Natural killer cell treated with Interleukin-12 subunit alpha and Interleukin-12 subunit beta and Interleukin-15 and Interleukin-18, amount 100 ng/mL, for 72 hours (primary cell): ENCODE data around the gene SIL1. TPM values are rescaled to one million over a fixed set of nuclear protein-coding genes. Genes with fewer than 3 reads are reported as not detected.
"Not testable (repeated sequence)": the region's sequence is repeated elsewhere in the genome, so short reads cannot be mapped to it uniquely, and the experiment has no call there.

Experiments
- ATAC-seq, 2 donors: fragments of 150-1000 bp; cut with Tn5 transposase in 1 of 2; sonication (Bioruptor Pico), chemical (Tn5 transposase) in 1 of 2; 2 replicates each; pipeline ENCODE4 v1.10.0; 2021
- DNase-seq: peaks from one replicate; pipeline ENCODE4 v3.0.0; 2022; ENCODE audit warnings: low spot score
- H3K27ac Mint-ChIP-seq, 2 donors: 1 replicate in 1 of 2; 2 replicates in 1 of 2; pipeline ENCODE4 v1.8.0; 2022; ENCODE audit warnings: mixed read lengths in 2 of 2, mild to moderate bottlenecking in 1 of 2, moderate library complexity in 1 of 2
- H3K27me3 Mint-ChIP-seq, 2 donors: 1 replicate in 1 of 2; 2 replicates in 1 of 2; pipeline ENCODE4 v1.8.0; 2022; ENCODE audit warnings: mixed read lengths in 2 of 2
- H3K36me3 Mint-ChIP-seq: one replicate; pipeline ENCODE4 v1.8.0; 2022; ENCODE audit warnings: mixed read lengths
- H3K4me1 Mint-ChIP-seq, 2 donors: 1 replicate in 1 of 2; 2 replicates in 1 of 2; pipeline ENCODE4 v1.8.0; 2022; ENCODE audit warnings: low read depth in 2 of 2, mixed read lengths in 2 of 2, mild to moderate bottlenecking in 1 of 2
- H3K4me3 Mint-ChIP-seq: one replicate; pipeline ENCODE4 v1.8.0; 2022; ENCODE audit warnings: mixed read lengths
- H3K9me3 Mint-ChIP-seq: 2 replicates; pipeline ENCODE4 v1.8.0; 2022; ENCODE audit warnings: mixed read lengths
- total RNA-seq, 2 donors: library from RNA; stranded (reverse); gene quantifications; one replicate each; pipeline ENCODE4 v1.2.3, GENCODE V29; 2022

Gene SIL1
- total RNA-seq, 2 donors from 2014 or later = 33.1 to 34.6 TPM

GRCh38 chr5:139040081-139040480 is 158.1 kb downstream of the SIL1 start:
- Mint-ChIP-seq H3K36me3 (peaks cover 15% of the 10 kb centered on the region), H3K27me3 (no peaks in the 10 kb centered on the region)

DNA sequence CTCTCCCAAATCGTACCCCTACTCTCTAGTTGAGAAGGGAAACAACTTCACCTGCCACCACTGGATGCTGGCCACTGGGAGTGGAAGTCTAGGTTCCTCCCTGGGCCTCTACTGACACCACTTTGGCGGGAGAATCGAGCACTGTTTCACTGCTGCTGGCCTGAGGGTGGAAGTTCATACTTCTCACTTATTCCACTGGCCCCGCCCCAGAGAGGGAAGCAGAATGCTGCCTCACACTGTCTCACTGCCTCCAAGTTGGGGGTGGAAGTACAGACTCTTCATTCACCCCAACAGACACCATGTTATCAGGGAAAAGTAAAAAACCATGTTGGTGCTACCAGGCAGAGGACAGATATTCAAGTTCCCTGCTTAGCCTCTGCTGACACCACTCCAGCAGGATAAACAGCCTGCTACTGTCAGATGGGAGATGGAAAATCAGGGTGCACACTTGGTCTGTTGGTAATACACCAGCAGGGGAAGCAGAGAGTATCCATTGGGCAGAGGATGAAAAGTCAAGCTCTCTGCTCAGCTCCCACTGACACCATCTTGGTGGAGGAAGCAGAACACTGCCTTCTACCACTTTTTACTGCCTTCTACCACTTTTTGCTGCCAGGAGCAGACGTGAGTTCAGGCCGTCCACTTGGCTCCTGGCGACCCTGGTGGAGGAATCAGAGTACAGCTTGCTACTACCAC is 159.4 kb downstream of the SIL1 start:
- Mint-ChIP-seq H3K27me3 (no peaks in the 10 kb centered on the region), H3K9me3 (no peaks in the 10 kb centered on the region), H3K4me3 (no peak overlapping the region), H3K27ac (no peak overlapping the region), H3K4me1 (peaks cover 0 to 10% of the 10 kb centered on the region in 2 donors), H3K36me3 (peaks cover 15% of the 10 kb centered on the region)
- peak in 1 of 2 donors; percentile 6 for ATAC-seq
- no peak for DNase-seq

More at GRCh38 chr5:139040081-139040480, 158.1 kb downstream of the SIL1 start:
- peaks cover 0 to 10% of the 10 kb centered on the region in 2 donors for H3K4me1 Mint-ChIP-seq
- DNase-seq = no peak
- no peaks in the 10 kb centered on the region for H3K9me3 Mint-ChIP-seq
- H3K27ac Mint-ChIP-seq = no peak overlapping the region
- H3K4me3 Mint-ChIP-seq = no peak overlapping the region
- ATAC-seq = no peak

- peak in 1 of 2 donors; percentile 51 for ATAC-seq
- H3K36me3 Mint-ChIP-seq = peaks cover 24% of the 10 kb centered on the region
- H3K27ac Mint-ChIP-seq = no peak overlapping the region
Measured at GRCh38 chr5:139037732-139038131, 160.4 kb downstream of the SIL1 start.

GRCh38 chr5:139036332-139036731 is 161.8 kb downstream of the SIL1 start:
- H3K27me3 Mint-ChIP-seq, DNase-seq, H3K27ac Mint-ChIP-seq, H3K9me3 Mint-ChIP-seq, H3K4me1 Mint-ChIP-seq, H3K4me3 Mint-ChIP-seq, ATAC-seq: not testable (repeated sequence)
- peaks cover 24% of the 10 kb centered on the region for H3K36me3 Mint-ChIP-seq

More at GRCh38 chr5:139037732-139038131, 160.4 kb downstream of the SIL1 start:
- no peak overlapping the region for H3K4me3 Mint-ChIP-seq
- no peaks in the 10 kb centered on the region for H3K9me3 Mint-ChIP-seq
- no peak for DNase-seq
- H3K27me3 Mint-ChIP-seq = no peaks in the 10 kb centered on the region
- peaks cover 0 to 10% of the 10 kb centered on the region in 2 donors for H3K4me1 Mint-ChIP-seq

DNA sequence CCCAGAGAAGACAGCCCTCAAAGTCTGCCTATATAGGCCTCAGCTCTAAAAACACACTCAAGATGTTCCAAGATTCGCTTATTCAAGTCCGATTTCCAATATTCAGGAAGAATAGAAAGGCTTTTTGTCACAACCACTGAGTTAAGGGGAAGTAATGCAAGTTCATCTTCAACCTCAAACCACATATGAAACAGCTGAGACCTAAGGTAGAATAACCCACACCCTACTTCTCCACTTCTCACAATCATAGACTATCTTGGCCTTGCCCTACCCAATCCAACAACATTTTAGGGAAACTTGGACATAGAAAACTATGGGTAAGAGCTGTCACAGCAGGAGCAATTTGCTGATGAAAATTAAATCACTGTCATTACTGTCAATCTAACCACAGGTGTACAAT is 171.0 kb downstream of the SIL1 start:
- H3K36me3 Mint-ChIP-seq = no peaks in the 10 kb centered on the region
- no peak overlapping the region for H3K4me3 Mint-ChIP-seq
- DNase-seq (no peak), ATAC-seq (no peak)
- peaks cover 6 to 7% of the 10 kb centered on the region in 2 donors for H3K4me1 Mint-ChIP-seq
- no peak overlapping the region for H3K27ac Mint-ChIP-seq
- H3K9me3 Mint-ChIP-seq = no peaks in the 10 kb centered on the region
- no peaks in the 10 kb centered on the region for H3K27me3 Mint-ChIP-seq

DNA sequence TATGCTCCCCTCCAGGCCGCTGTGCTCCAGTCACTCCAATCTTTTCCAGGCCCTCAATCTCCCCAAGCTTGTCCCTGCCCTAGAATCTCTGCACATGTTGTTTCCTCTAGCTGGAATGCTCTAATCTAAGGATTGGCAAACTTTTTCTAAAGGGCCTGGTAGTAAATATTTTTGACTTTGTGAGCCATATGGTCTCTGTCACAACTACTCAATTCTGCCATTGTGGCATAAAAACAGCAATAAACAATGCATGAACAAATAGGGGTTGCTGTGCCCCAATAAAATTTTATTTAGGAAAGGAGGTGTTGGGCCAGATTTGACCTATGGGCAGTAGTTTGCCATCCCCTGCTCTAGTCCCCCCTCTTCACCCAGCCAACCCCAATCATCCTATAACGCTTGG is 172.5 kb downstream of the SIL1 start:
- H3K4me3 Mint-ChIP-seq = no peak overlapping the region
- DNase-seq (no peak), ATAC-seq (no peak)
- H3K4me1 Mint-ChIP-seq = peaks cover 6 to 7% of the 10 kb centered on the region in 2 donors
- H3K27ac Mint-ChIP-seq = no peak overlapping the region
- no peaks in the 10 kb centered on the region for H3K27me3 Mint-ChIP-seq
- H3K9me3 Mint-ChIP-seq = no peaks in the 10 kb centered on the region
- H3K36me3 Mint-ChIP-seq = no peaks in the 10 kb centered on the region

GRCh38 chr5:139023286-139023685 is 174.9 kb downstream of the SIL1 start:
- DNase-seq = no peak
- H3K4me3 Mint-ChIP-seq = no peak overlapping the region
- H3K27ac Mint-ChIP-seq = no peak overlapping the region
- no peaks in the 10 kb centered on the region for H3K27me3 Mint-ChIP-seq
- ATAC-seq = no peak
- H3K9me3 Mint-ChIP-seq = no peaks in the 10 kb centered on the region
- H3K36me3 Mint-ChIP-seq = no peaks in the 10 kb centered on the region
- H3K4me1 Mint-ChIP-seq = peaks cover 6 to 7% of the 10 kb centered on the region in 2 donors

DNA sequence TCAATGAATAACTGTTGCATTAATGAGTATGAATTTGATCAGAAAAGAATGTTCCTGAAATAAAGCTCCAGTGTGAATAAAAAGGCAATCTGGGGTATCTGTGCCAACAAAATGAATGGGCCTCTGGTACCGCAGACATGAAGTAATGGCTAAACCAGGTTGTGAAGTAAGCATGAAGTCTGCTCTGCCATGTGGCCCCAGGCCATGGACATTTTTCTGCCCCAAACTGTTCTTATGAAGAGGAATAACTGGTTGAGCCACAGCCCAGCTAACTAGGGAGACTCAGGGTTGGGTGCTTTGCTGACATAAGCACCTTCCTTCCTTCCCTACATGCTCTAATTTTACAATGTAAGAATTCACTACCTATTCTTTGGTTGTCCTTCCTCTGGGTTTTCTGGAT is 175.6 kb downstream of the SIL1 start:
- H3K36me3 Mint-ChIP-seq = no peaks in the 10 kb centered on the region

DNA sequence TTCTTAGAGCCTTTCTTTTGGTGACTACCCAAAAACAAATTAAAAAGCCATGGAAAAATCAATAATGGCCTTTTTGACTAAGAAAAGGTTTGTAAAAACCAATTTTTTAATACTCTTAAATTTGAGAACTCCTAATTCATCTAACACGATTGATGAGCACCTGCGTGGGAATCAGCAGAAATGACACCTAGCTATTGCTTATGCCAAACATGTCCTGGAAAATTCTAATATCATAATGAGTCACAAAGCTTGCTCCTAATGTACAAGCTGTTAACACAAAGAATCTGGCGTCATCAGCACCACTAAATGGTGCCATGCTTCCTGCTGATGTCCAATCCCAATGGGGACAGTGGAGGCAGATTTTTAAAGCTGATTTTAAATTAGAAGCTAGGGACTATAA is 176.8 kb downstream of the SIL1 start:
- H3K9me3 Mint-ChIP-seq = no peaks in the 10 kb centered on the region
- no peaks in the 10 kb centered on the region for H3K4me1 Mint-ChIP-seq
- no peaks in the 10 kb centered on the region for H3K27me3 Mint-ChIP-seq
- ATAC-seq (no peak), DNase-seq (no peak)
- no peak overlapping the region for H3K27ac Mint-ChIP-seq
- H3K36me3 Mint-ChIP-seq = peaks cover 1% of the 10 kb centered on the region
- H3K4me3 Mint-ChIP-seq = no peak overlapping the region

More for the DNA sequence above, 175.6 kb downstream of the SIL1 start:
- ATAC-seq = no peak
- no peak for DNase-seq
- H3K4me1 Mint-ChIP-seq = peaks cover 1 to 3% of the 10 kb centered on the region in 2 donors
- H3K27me3 Mint-ChIP-seq = no peaks in the 10 kb centered on the region
- H3K4me3 Mint-ChIP-seq = no peak overlapping the region
- H3K27ac Mint-ChIP-seq = no peak overlapping the region
- no peaks in the 10 kb centered on the region for H3K9me3 Mint-ChIP-seq

DNA sequence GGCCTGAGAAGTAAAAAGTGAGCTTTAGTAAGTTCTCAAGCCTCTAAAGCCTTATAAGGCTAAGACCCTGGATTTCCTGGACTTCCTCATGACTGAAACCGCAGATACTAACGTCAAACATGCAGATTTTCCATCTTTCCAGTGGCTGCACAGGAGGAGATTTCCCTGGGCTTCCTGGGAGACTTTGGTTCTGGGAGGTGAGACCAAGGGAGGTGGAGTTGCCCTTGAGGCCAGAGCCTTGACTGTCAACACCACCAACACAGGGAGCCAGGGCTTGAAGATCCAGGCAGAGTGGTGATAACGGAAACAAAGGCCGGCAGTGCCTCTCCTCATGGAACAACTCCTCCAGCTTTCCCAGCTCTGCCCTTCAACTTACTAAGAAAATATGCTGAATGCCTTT is 178.3 kb downstream of the SIL1 start:
- H3K27me3 Mint-ChIP-seq = no peaks in the 10 kb centered on the region
- no peaks in the 10 kb centered on the region for H3K9me3 Mint-ChIP-seq
- DNase-seq (no peak), ATAC-seq (no peak)
- H3K36me3 Mint-ChIP-seq = peaks cover 6% of the 10 kb centered on the region
- no peak overlapping the region for H3K27ac Mint-ChIP-seq
- no peaks in the 10 kb centered on the region for H3K4me1 Mint-ChIP-seq
- no peak overlapping the region for H3K4me3 Mint-ChIP-seq

DNA sequence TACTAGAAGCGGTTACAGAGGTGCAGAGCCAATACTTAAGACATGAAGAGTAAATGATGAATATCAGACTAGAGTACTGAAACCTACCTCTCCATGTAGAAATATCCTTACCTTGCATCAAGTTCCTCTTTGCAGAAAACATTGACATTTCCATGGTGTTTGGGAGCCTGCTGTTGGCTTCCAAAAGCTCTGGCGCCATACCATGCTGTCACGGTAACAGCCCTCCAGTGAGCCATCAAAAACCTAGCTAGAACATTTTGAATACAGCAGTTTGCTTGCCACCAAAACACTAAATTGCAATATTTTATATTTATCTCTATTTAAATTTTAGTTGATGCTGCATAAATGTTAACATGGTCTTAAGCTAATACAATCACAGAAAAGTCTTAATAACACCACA is 179.0 kb downstream of the SIL1 start:
- Mint-ChIP-seq H3K27ac (no peak overlapping the region), H3K27me3 (no peaks in the 10 kb centered on the region), H3K4me1 (no peaks in the 10 kb centered on the region), H3K36me3 (peaks cover 6% of the 10 kb centered on the region), H3K4me3 (no peak overlapping the region), H3K9me3 (no peaks in the 10 kb centered on the region)
- no peak for DNase-seq
- no peak for ATAC-seq

- no peak for ATAC-seq
Measured at GRCh38 chr5:139017624-139018023, 180.5 kb downstream of the SIL1 start.

DNA sequence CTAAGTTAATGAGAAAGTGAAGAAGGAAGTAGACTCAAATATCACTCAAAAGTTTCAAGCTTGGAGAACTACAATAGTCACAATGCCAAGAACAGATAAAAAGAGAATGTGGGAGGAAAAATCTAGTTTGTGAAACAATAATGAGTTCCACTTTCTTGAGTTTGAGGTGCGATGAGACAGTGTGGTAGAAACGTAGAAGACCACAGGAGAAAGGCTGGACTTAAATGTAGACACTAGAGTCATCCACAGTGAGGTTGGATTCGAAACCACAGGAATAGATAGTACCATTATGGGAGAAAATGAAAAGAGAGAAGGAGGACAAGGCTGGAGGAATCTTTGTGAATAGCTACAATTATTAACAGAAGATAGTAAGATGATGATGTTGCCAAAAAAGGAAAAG is 182.0 kb downstream of the SIL1 start:
- no peaks in the 10 kb centered on the region for H3K9me3 Mint-ChIP-seq
- DNase-seq (no peak), ATAC-seq (no peak)
- H3K4me3 Mint-ChIP-seq = no peak overlapping the region
- H3K27me3 Mint-ChIP-seq = no peaks in the 10 kb centered on the region
- peaks cover 13% of the 10 kb centered on the region for H3K36me3 Mint-ChIP-seq
- peaks cover 0 to 3% of the 10 kb centered on the region in 2 donors for H3K4me1 Mint-ChIP-seq
- no peak overlapping the region for H3K27ac Mint-ChIP-seq

More at GRCh38 chr5:139017624-139018023, 180.5 kb downstream of the SIL1 start:
- Mint-ChIP-seq H3K4me1 (no peaks in the 10 kb centered on the region), H3K27me3 (no peaks in the 10 kb centered on the region), H3K4me3 (no peak overlapping the region), H3K36me3 (peaks cover 6% of the 10 kb centered on the region), H3K27ac (no peak overlapping the region), H3K9me3 (no peaks in the 10 kb centered on the region)
- DNase-seq = no peak

DNA sequence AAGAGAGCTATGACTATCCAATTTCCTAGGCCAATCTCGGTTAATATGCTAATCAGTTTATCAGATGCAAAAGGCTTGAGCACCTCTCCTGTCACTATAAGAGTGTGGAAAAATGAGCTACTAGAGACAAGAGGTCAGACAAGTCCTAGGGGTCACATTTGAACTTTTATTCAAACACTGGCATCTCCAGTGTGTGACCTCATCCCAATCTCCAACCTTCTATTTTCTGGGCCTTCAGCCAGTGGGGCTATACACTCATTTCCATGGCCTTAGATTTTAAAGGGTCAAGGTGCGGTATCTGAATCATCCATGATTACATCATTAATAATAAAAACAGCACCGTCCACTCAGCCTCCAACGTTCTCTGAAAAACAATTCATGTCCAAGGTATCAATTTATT is 183.4 kb downstream of the SIL1 start:
- Mint-ChIP-seq H3K36me3 (peaks cover 13% of the 10 kb centered on the region), H3K27me3 (no peaks in the 10 kb centered on the region), H3K4me3 (no peak overlapping the region), H3K27ac (no peak overlapping the region), H3K9me3 (no peaks in the 10 kb centered on the region), H3K4me1 (peaks cover 0 to 3% of the 10 kb centered on the region in 2 donors)
- no peak for ATAC-seq
- no peak for DNase-seq

DNA sequence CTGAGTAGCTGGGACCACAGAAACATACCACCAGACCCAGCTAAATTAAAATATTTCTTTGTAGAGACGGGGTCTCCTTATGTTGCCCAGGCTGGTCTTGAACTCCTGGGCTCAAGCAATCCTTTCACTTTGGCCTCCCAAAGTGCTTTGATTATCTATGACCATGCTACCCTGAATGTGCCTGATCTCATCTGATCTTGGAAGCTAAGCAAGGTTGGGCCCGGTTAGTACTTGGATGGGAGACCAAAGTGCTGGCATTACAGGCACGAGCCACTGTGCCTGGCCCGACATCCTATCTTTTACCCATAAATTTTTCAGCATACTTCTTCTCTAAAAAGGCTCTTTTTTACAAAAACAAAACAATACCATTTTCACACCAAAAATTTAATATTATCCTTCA is 186.0 kb downstream of the SIL1 start:
- no peak for ATAC-seq
- Mint-ChIP-seq H3K9me3 (no peaks in the 10 kb centered on the region), H3K4me3 (no peak overlapping the region), H3K27me3 (no peaks in the 10 kb centered on the region), H3K27ac (peak overlapping the region in 1 of 2 donors; percentile 10), H3K4me1 (peaks cover 0 to 3% of the 10 kb centered on the region in 2 donors), H3K36me3 (peaks cover 13% of the 10 kb centered on the region)
- no peak for DNase-seq
